MM.1S (cell line): Measurements from ENCODE around the gene FARP2.
"Not testable (repeated sequence)": the region's sequence is repeated elsewhere in the genome, so short reads cannot be mapped to it uniquely, and the experiment has no call there.

Source experiments
- DNase-seq: peaks from one replicate; pipeline ENCODE4 v3.0.0-alpha.2; 2015
- H2AFZ ChIP-seq: fragments of 300-600 bp; sonication (generic); 2 replicates; pipeline ENCODE4 v1.6.0; 2016; ENCODE audit warnings: antibody characterized with exemption, low read length
- H3F3A ChIP-seq: fragments of 300-600 bp; sonication (generic); 2 replicates; pipeline ENCODE4 v1.6.1; 2016; ENCODE audit warnings: mild to moderate bottlenecking, antibody characterized with exemption, low read length, moderate library complexity, mixed read lengths; ENCODE audit not compliant: insufficient read depth
- H3K27ac ChIP-seq: fragments of 300-600 bp; sonication (generic); 2 replicates; pipeline ENCODE4 v1.5.1; 2016; ENCODE audit warnings: mild to moderate bottlenecking, low read length
- H3K27me3 ChIP-seq: fragments of 300-600 bp; sonication (generic); replicated peaks from 2 replicates; pipeline ENCODE4 v1.6.0; 2016; ENCODE audit warnings: low read length; ENCODE audit not compliant: insufficient read depth
- H3K36me3 ChIP-seq: fragments of 300-600 bp; sonication (generic); replicated peaks from 2 replicates; pipeline ENCODE4 v1.6.1; 2016; ENCODE audit warnings: mild to moderate bottlenecking, low read length, mixed read lengths; ENCODE audit not compliant: insufficient read depth
- H3K4me1 ChIP-seq: fragments of 300-600 bp; sonication (generic); 2 replicates; pipeline ENCODE4 v1.6.1; 2016; ENCODE audit warnings: low read length, mixed read lengths
- H3K4me2 ChIP-seq: fragments of 300-600 bp; sonication (generic); 2 replicates; pipeline ENCODE4 v1.6.0; 2016; ENCODE audit warnings: low read depth, low read length
- H3K4me3 ChIP-seq: fragments of 300-600 bp; sonication (generic); 2 replicates; pipeline ENCODE4 v1.5.1; 2016; ENCODE audit warnings: low read length, mixed read lengths
- H3K79me2 ChIP-seq: fragments of 300-600 bp; sonication (generic); 2 replicates; pipeline ENCODE4 v1.6.1; 2016; ENCODE audit warnings: mixed run types, low read length, mixed read lengths
- H3K9ac ChIP-seq: fragments of 300-600 bp; sonication (generic); 2 replicates; pipeline ENCODE4 v1.6.1; 2016; ENCODE audit warnings: low read length, mixed read lengths
- H3K9me2 ChIP-seq: fragments of 300-600 bp; sonication (generic); replicated peaks from 2 replicates; pipeline ENCODE4 v1.6.1; 2016; ENCODE audit warnings: mild to moderate bottlenecking, low read length, mixed read lengths; ENCODE audit not compliant: insufficient read depth
- H3K9me3 ChIP-seq: fragments of 300-600 bp; sonication (generic); replicated peaks from 2 replicates; pipeline ENCODE4 v1.6.1; 2016; ENCODE audit warnings: mild to moderate bottlenecking, low read length, mixed read lengths; ENCODE audit not compliant: insufficient read depth
- H4K20me1 ChIP-seq: fragments of 300-600 bp; sonication (generic); 2 replicates; pipeline ENCODE4 v1.6.1; 2016; ENCODE audit warnings: mild to moderate bottlenecking, low read length, moderate library complexity, mixed read lengths; ENCODE audit not compliant: insufficient read depth
- EZH2 ChIP-seq: fragments of 300-600 bp; sonication (generic); optimal IDR thresholded peaks from 2 replicates; pipeline ENCODE3; 2017; ENCODE audit warnings: low read depth, mild to moderate bottlenecking, antibody characterized with exemption, low read length, mixed read lengths
- EZH2phosphoT487 ChIP-seq: fragments of 300-600 bp; sonication (generic); IDR thresholded peaks from 2 replicates; pipeline ENCODE4 v1.6.1; 2018; ENCODE audit warnings: antibody characterized with exemption, low read length
- TF ChIP-seq, protein P1 (sequence below): fragments of 300-600 bp; sonication (generic); IDR thresholded peaks from 2 replicates; pipeline ENCODE4 v1.5.1; 2016; ENCODE audit warnings: antibody characterized with exemption, low read length, mixed read lengths

Gene FARP2

DNA sequence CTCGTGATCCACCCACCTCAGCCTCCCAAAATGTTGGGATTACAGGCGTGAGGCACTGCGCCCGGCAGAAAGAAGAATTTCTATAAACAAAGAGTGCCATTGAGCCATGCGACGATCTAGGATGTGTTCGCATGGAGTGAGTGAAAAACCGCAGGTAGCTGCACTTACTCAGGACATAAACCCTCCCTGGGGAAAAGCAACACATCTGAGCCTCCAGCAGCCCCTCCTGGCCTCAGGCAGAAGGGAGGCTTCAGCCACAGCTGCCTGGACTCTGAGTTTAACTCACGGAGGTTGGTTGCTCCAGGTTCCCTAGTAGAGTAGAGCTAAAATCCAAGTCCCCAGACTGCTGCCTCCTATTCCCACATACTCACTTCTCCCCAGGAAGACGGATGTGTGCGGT lies 163.6 kb downstream of the FARP2 start:
- Histone ChIP-seq H4K20me1 (no peaks in the 10 kb centered on the region), H3F3A (peaks cover 19% of the 10 kb centered on the region), H3K9ac (no peak overlapping the region), H3K36me3 (no peaks in the 10 kb centered on the region), H3K27ac (no peak overlapping the region), H3K79me2 (no peaks in the 10 kb centered on the region), H2AFZ (no peak overlapping the region), H3K27me3 (peaks cover 38% of the 10 kb centered on the region), H3K4me3 (no peak overlapping the region), H3K4me2 (no peak overlapping the region), H3K4me1 (peaks cover 20% of the 10 kb centered on the region), H3K9me3 (no peaks in the 10 kb centered on the region), H3K9me2 (no peaks in the 10 kb centered on the region)
- no peak for DNase-seq
- TF ChIP-seq EZH2, result no peak
- TF ChIP-seq, protein P1, sequence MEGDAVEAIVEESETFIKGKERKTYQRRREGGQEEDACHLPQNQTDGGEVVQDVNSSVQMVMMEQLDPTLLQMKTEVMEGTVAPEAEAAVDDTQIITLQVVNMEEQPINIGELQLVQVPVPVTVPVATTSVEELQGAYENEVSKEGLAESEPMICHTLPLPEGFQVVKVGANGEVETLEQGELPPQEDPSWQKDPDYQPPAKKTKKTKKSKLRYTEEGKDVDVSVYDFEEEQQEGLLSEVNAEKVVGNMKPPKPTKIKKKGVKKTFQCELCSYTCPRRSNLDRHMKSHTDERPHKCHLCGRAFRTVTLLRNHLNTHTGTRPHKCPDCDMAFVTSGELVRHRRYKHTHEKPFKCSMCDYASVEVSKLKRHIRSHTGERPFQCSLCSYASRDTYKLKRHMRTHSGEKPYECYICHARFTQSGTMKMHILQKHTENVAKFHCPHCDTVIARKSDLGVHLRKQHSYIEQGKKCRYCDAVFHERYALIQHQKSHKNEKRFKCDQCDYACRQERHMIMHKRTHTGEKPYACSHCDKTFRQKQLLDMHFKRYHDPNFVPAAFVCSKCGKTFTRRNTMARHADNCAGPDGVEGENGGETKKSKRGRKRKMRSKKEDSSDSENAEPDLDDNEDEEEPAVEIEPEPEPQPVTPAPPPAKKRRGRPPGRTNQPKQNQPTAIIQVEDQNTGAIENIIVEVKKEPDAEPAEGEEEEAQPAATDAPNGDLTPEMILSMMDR, result no peak
- TF ChIP-seq EZH2phosphoT487, result no peak

DNA sequence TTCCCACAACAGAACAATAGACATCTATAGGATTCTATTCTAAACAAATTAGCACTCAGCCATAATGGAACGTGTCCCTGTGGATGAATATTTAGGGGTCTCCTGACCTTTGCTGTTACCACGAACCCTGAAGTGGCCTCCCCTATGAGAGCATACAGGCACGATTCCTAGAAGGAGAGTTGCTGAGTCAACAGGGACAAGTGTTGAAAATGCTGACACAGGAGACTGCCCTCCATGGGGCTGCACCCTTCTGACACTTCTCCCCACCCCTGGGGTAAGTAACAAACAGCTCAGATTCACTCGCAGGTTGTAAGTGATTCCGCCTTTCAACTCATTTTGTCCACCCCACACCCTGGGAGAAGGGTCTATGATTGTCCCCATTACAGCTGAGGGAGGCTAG lies 166.4 kb downstream of the FARP2 start:
- H3K9me3 ChIP-seq, result no peaks in the 10 kb centered on the region
- H3K79me2 ChIP-seq, result no peaks in the 10 kb centered on the region
- TF ChIP-seq EZH2 (no peak), EZH2phosphoT487 (no peak)
- TF ChIP-seq, protein P1, result no peak
- no peak overlapping the region for H2AFZ ChIP-seq
- peaks cover 49% of the 10 kb centered on the region for H3K27me3 ChIP-seq
- H3K4me3 ChIP-seq, result no peak overlapping the region
- no peaks in the 10 kb centered on the region for H3K9me2 ChIP-seq
- H3K4me1 ChIP-seq, result 0 out of 2 replicates have a peak, but pooled peaks cover under 1% of the 10 kb centered on the region
- no peak overlapping the region for H3K9ac ChIP-seq
- no peak for DNase-seq
- no peaks in the 10 kb centered on the region for H3F3A ChIP-seq
- no peaks in the 10 kb centered on the region for H3K36me3 ChIP-seq
- no peaks in the 10 kb centered on the region for H4K20me1 ChIP-seq
- no peak overlapping the region for H3K27ac ChIP-seq
- no peak overlapping the region for H3K4me2 ChIP-seq

DNA sequence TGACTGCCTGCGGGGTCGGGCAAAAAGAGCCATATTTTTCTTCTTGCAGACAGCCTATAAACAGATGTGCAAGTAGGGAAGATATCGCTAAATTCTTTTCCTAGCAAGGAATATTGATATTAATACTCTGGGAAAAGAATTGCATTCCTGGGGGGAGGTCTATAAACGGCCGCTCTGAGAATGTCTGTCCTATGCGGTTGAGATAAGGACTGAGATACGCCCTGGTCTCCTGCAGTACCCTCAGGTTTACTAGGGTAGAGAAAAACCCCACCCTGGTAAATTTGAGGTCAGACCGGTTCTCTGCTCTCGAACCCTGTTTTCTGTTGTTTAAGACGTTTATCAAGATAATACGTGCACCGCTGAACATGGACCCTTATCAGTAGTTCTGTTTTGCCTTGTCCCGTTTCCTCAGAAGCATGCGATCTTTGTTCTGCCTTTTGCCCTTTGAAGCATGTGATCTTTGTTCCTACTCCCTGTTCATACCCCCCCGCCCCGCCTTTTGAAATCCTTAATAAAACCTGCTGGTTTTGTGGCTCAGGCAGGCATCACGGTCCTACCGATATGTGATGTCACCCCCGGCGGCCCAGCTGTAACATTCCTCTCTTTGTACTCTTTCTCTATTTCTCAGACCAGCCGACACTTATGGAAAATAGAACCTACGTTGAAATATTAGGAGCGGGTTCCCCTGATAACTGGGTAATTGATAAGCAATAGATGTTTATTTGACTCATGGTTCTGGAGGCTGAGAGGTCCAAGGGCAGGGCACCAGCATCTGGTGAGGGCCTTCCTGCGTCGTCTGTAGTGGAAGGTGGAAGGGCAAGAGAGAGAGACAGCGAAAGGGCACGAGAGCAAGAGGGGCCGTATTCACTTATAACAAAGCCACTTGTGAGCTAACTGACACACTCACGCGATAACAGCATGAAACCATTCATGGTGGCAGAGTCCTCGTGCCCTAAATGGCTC lies 170.0 kb downstream of the FARP2 start:
- not testable (repeated sequence) for DNase-seq, H3K27ac ChIP-seq, H3K4me1 ChIP-seq, H3K9me2 ChIP-seq, H3K4me3 ChIP-seq, H3K36me3 ChIP-seq, H3K79me2 ChIP-seq, H3K4me2 ChIP-seq, H3F3A ChIP-seq, H4K20me1 ChIP-seq, H3K9me3 ChIP-seq, H2AFZ ChIP-seq, H3K9ac ChIP-seq
- peaks cover 34% of the 10 kb centered on the region for H3K27me3 ChIP-seq

GRCh38 chr2:241530571-241530970 lies 174.5 kb downstream of the FARP2 start:
- no peaks in the 10 kb centered on the region for H3K4me1 ChIP-seq
- H3K4me2 ChIP-seq, result no peak overlapping the region
- no peaks in the 10 kb centered on the region for H3K9me3 ChIP-seq
- TF ChIP-seq EZH2, result no peak
- TF ChIP-seq, protein P1, result no peak
- TF ChIP-seq EZH2phosphoT487, result no peak
- no peak overlapping the region for H3K9ac ChIP-seq
- no peak overlapping the region for H2AFZ ChIP-seq
- no peaks in the 10 kb centered on the region for H3F3A ChIP-seq
- no peaks in the 10 kb centered on the region for H4K20me1 ChIP-seq
- peaks cover 31% of the 10 kb centered on the region for H3K27me3 ChIP-seq
- no peak for DNase-seq
- no peak overlapping the region for H3K27ac ChIP-seq
- no peaks in the 10 kb centered on the region for H3K36me3 ChIP-seq
- H3K9me2 ChIP-seq, result no peaks in the 10 kb centered on the region
- no peaks in the 10 kb centered on the region for H3K79me2 ChIP-seq
- no peak overlapping the region for H3K4me3 ChIP-seq
